Thyroid gland (tissue), 4 donors: ENCODE measurements around the gene RUVBL1.

Source experiments
- CTCF ChIP-seq, 6 experiments: fragments of 200-600 bp in 3 of 6; fragments of 450-650 bp in 3 of 6; sonication (generic) in 3 of 6; IDR thresholded peaks; one replicate each; pipeline ENCODE4 v1.5.1; 2016 to 2019; ENCODE audit warnings: antibody characterized with exemption in 6 of 6, mild to moderate bottlenecking in 2 of 6, inconsistent platforms in 1 of 6, moderate library complexity in 1 of 6
- POLR2A ChIP-seq, 2 donors: fragments of 450-650 bp; IDR thresholded peaks; one replicate each; pipeline ENCODE4 v1.6.1; 2017; ENCODE audit warnings: antibody characterized with exemption in 2 of 2, mild to moderate bottlenecking in 2 of 2, moderate library complexity in 1 of 2

- TF ChIP-seq CTCF (IDR thresholded peaks at IDR 0.05) (no peak), POLR2A (IDR thresholded peaks at IDR 0.05) (no peak)
Observed at GRCh38 chr3:128128251-128128650, 4.6 kb upstream of the RUVBL1 start.
